Liver (tissue), 9 donors: ENCODE results near the gene GREB1. TPM values are rescaled to one million over a fixed set of nuclear protein-coding genes. Genes with fewer than 3 reads are reported as not detected.

Source experiments
- DNase-seq: peaks from one replicate; pipeline ENCODE4 v3.0.0-alpha.2; 2017; ENCODE audit warnings: low spot score
- H3K27ac ChIP-seq, 2 donors: one replicate each; pipeline ENCODE4 v1.7.0; 2013; ENCODE audit warnings: inconsistent platforms in 2 of 2, low read length in 2 of 2, control low read depth in 1 of 2, low read depth in 1 of 2, mild to moderate bottlenecking in 1 of 2
- H3K27me3 ChIP-seq, 4 donors: one replicate each; pipeline versions ENCODE4 v1.6.1 to v1.7.0; 2013; ENCODE audit warnings: low read length in 3 of 4, inconsistent platforms in 1 of 4, mild to moderate bottlenecking in 1 of 4, moderate library complexity in 1 of 4; ENCODE audit not compliant: control insufficient read depth in 4 of 4, insufficient read depth in 4 of 4
- H3K36me3 ChIP-seq, 4 donors: one replicate each; pipeline versions ENCODE4 v1.6.1 to v1.7.0; 2013; ENCODE audit warnings: low read length in 3 of 4, mild to moderate bottlenecking in 3 of 4, low read depth in 1 of 4, moderate library complexity in 1 of 4; ENCODE audit not compliant: control insufficient read depth in 4 of 4, insufficient read depth in 3 of 4
- H3K4me1 ChIP-seq, 4 donors: one replicate each; pipeline versions ENCODE4 v1.6.1 to v1.7.0; 2013; ENCODE audit warnings: low read length in 3 of 4, mild to moderate bottlenecking in 3 of 4, moderate library complexity in 1 of 4; ENCODE audit not compliant: control insufficient read depth in 4 of 4, insufficient read depth in 4 of 4
- H3K4me3 ChIP-seq, 3 donors: one replicate each; pipeline versions ENCODE4 v1.6.1 to v1.7.0; 2013; ENCODE audit warnings: low read length in 3 of 3, control low read depth in 1 of 3, low read depth in 1 of 3, mild to moderate bottlenecking in 1 of 3
- H3K9ac ChIP-seq, 2 donors: one replicate each; pipeline ENCODE4 v1.7.0; 2013; ENCODE audit warnings: low read length in 2 of 2, mild to moderate bottlenecking in 2 of 2, moderate library complexity in 2 of 2, control low read depth in 1 of 2, low read depth in 1 of 2
- H3K9me3 ChIP-seq, 4 donors: one replicate each; pipeline versions ENCODE4 v1.6.1 to v1.7.0; 2013; ENCODE audit warnings: low read length in 3 of 4; ENCODE audit not compliant: control insufficient read depth in 4 of 4
- ATF3 ChIP-seq: IDR thresholded peaks from 2 replicates; pipeline ENCODE4 v1.6.1; 2016; ENCODE audit warnings: antibody characterized with exemption
- CTCF ChIP-seq: fragments of 150-350 bp; IDR thresholded peaks from 2 replicates; pipeline ENCODE4 v1.5.1; 2017; ENCODE audit warnings: improper control_type of control experiment, low read depth, low read length; ENCODE audit not compliant: missing input control
- EGR1 ChIP-seq, 2 donors: IDR thresholded peaks; 2 replicates each; pipeline ENCODE4 v1.6.1; 2016 to 2018; ENCODE audit warnings: antibody characterized with exemption in 2 of 2, low read depth in 2 of 2
- FOXA1 ChIP-seq: IDR thresholded peaks from 2 replicates; pipeline ENCODE4 v1.6.1; 2016; ENCODE audit warnings: antibody characterized with exemption
- FOXA2 ChIP-seq: IDR thresholded peaks from 2 replicates; pipeline ENCODE4 v1.6.1; 2016; ENCODE audit warnings: antibody characterized with exemption
- GABPA ChIP-seq, 2 donors: IDR thresholded peaks in 1 of 2; conservative IDR thresholded peaks in 1 of 2; 2 replicates each; pipeline ENCODE4 v1.6.1; 2016; ENCODE audit warnings: antibody characterized with exemption in 2 of 2, mild to moderate bottlenecking in 1 of 2, moderate library complexity in 1 of 2
- HNF4A ChIP-seq, 2 donors: conservative IDR thresholded peaks; 2 replicates each; pipeline ENCODE4 v1.6.1; 2016; ENCODE audit warnings: antibody characterized with exemption in 2 of 2, mild to moderate bottlenecking in 2 of 2
- HNF4G ChIP-seq: IDR thresholded peaks from 2 replicates; pipeline ENCODE4 v1.6.1; 2016; ENCODE audit warnings: antibody characterized with exemption
- JUND ChIP-seq, 2 donors: IDR thresholded peaks; 2 replicates each; pipeline ENCODE4 v1.6.1; 2016; ENCODE audit warnings: antibody characterized with exemption in 2 of 2
- MAX ChIP-seq: IDR thresholded peaks from 2 replicates; pipeline ENCODE4 v1.6.1; 2016; ENCODE audit warnings: antibody characterized with exemption
- NR2F2 ChIP-seq: IDR thresholded peaks from 2 replicates; pipeline ENCODE4 v1.6.1; 2016; ENCODE audit warnings: antibody characterized with exemption
- RAD21 ChIP-seq, 2 donors: IDR thresholded peaks; 2 replicates each; pipeline ENCODE4 v1.6.1; 2016; ENCODE audit warnings: antibody characterized with exemption in 2 of 2, mild to moderate bottlenecking in 2 of 2
- RXRA ChIP-seq, 2 donors: IDR thresholded peaks; 2 replicates each; pipeline ENCODE4 v1.6.1; 2017 to 2018; ENCODE audit warnings: antibody characterized with exemption in 2 of 2, mild to moderate bottlenecking in 1 of 2
- SP1 ChIP-seq: IDR thresholded peaks from 2 replicates; pipeline ENCODE4 v1.6.1; 2018; ENCODE audit warnings: antibody characterized with exemption, mild to moderate bottlenecking
- TAF1 ChIP-seq: conservative IDR thresholded peaks from 2 replicates; pipeline ENCODE4 v1.6.1; 2016; ENCODE audit warnings: antibody characterized with exemption, mild to moderate bottlenecking
- YY1 ChIP-seq: IDR thresholded peaks from 2 replicates; pipeline ENCODE4 v1.6.1; 2016; ENCODE audit warnings: antibody characterized with exemption, mild to moderate bottlenecking
- ZBTB33 ChIP-seq: IDR thresholded peaks from 2 replicates; pipeline ENCODE4 v1.6.1; 2016; ENCODE audit warnings: antibody characterized with exemption
- WGBS: extraction: QIAGEN DNeasy Blood & Tissue Kit; methylation state at CpG from one replicate; pipeline ENCODE4 v1.1.7; 2013; 5-methylcytosine and 5-hydroxymethylcytosine counted together
- polyA plus RNA-seq, 2 donors: library from polyadenylated mRNA; stranded (reverse) in 1 of 2; unstranded in 1 of 2; fragments of 200-250 nt in 1 of 2; fragments of >200 nt in 1 of 2; fragmentation: Nextera tagmentation in 1 of 2; extraction: Ambion mirVana in 1 of 2; gene quantifications; one replicate each; pipeline versions ENCODE4 v1.2.1 to v1.2.3, GENCODE V29; 2013 to 2015
- total RNA-seq, 2 donors: library from RNA; depleted of rRNA; stranded (reverse); fragments of >200 nt; gene quantifications; one replicate each; pipeline ENCODE4 v1.2.3, GENCODE V29; 2014
- donor health status: healthy.
- donor health status: healthy.
- donor health status: healthy.
- donor health status: healthy.
- donor health status: healthy.

Gene GREB1
- total and polyA plus RNA-seq, 4 donors, result 1.0 to 6.3 (median 3.6) TPM

- WGBS, result 83% methylated on average over 7 of the region's 7 CpGs
- Histone ChIP-seq H3K4me3 (no peak overlapping the region), H3K9ac (no peak overlapping the region), H3K27ac (no peak overlapping the region), H3K27me3 (no peaks in the 10 kb centered on the region), H3K4me1 (no peaks in the 10 kb centered on the region), H3K36me3 (peaks cover 0 to 7% (median 3%) of the 10 kb centered on the region in 4 donors), H3K9me3 (no peaks in the 10 kb centered on the region)
- TF ChIP-seq ATF3 (no peak), NR2F2 (no peak), YY1 (no peak), HNF4G (no peak), JUND (IDR thresholded peaks at IDR 0.05) (no peak), EGR1 (IDR thresholded peaks at IDR 0.05; ENCODE audit: low read depth in 2 of 2) (no peak), FOXA1 (no peak), SP1 (no peak), FOXA2 (no peak), HNF4A (conservative IDR thresholded peaks at IDR 0.05) (no peak), GABPA (IDR thresholded peaks at IDR 0.05 in 1 of 2, conservative IDR thresholded peaks at IDR 0.05 in 1 of 2) (no peak), MAX (no peak)
- no peak for DNase-seq
These were observed 109.1 kb downstream of the GREB1 start for GRCh38 chr2:11642972-11643371.

GRCh38 chr2:11644293-11644692, 110.4 kb downstream of the GREB1 start:
- H3K27me3 ChIP-seq, result no peaks in the 10 kb centered on the region
- H3K4me1 ChIP-seq, result no peaks in the 10 kb centered on the region
- peaks cover 0 to 6% (median 1%) of the 10 kb centered on the region in 4 donors for H3K36me3 ChIP-seq
- TF ChIP-seq CTCF (no peak), GABPA (IDR thresholded peaks at IDR 0.05 in 1 of 2, conservative IDR thresholded peaks at IDR 0.05 in 1 of 2) (no peak), RAD21 (IDR thresholded peaks at IDR 0.05) (no peak), YY1 (no peak), NR2F2 (no peak), ZBTB33 (no peak), TAF1 (no peak), MAX (no peak), JUND (IDR thresholded peaks at IDR 0.05) (no peak), FOXA2 (no peak), HNF4G (no peak), RXRA (IDR thresholded peaks at IDR 0.05) (no peak), EGR1 (IDR thresholded peaks at IDR 0.05; ENCODE audit: low read depth in 2 of 2) (no peak), SP1 (no peak)
- H3K9ac ChIP-seq, result no peak overlapping the region
- WGBS, result 90% methylated on average over 3 of the region's 3 CpGs
- DNase-seq, result no peak
- H3K4me3 ChIP-seq, result no peak overlapping the region
- no peak overlapping the region for H3K27ac ChIP-seq
- H3K9me3 ChIP-seq, result no peaks in the 10 kb centered on the region
